NCI-H446 treated with DMSO at 0.1 percent for 48 hours (cell line): ENCODE data around the gene ZACN.
"Not testable (repeated sequence)": the region's sequence is repeated elsewhere in the genome, so short reads cannot be mapped to it uniquely, and the experiment has no call there.

Source experiments
- DNase-seq: peaks from one replicate; lab custom pipeline; 2025; lab: John Stamatoyannopoulos, UW

The ZACN gene

GRCh38 chr17:76053246-76054111 is 25.5 kb upstream of the ZACN start:
- no peak for DNase-seq

GRCh38 chr17:76054112-76054476 is 24.9 kb upstream of the ZACN start:
- no peak for DNase-seq

- DNase-seq, result no peak
Measured at GRCh38 chr17:76056882-76057281, 22.1 kb upstream of the ZACN start.

GRCh38 chr17:76058264-76058663 is 20.7 kb upstream of the ZACN start:
- not testable (repeated sequence) for DNase-seq

GRCh38 chr17:76063875-76064546 is 15.0 kb upstream of the ZACN start:
- DNase-seq, result no peak

GRCh38 chr17:76065775-76066174 is 13.2 kb upstream of the ZACN start:
- DNase-seq, result no peak

GRCh38 chr17:76071531-76072147 is 7.3 kb upstream of the ZACN start:
- no peak for DNase-seq

GRCh38 chr17:76072148-76072858 is 6.7 kb upstream of the ZACN start, which contains the start of gene SRP68:
SRP68 (minus strand) TSS chr17:76072517; CDS start chr17:76072491, 26 bp downstream.
- DNase-seq, result peak; percentile 79

GRCh38 chr17:76074390-76075363 is 4.3 kb upstream of the ZACN start, which contains the start of gene GALR2:
GALR2 (plus strand) TSS chr17:76074781; CDS start chr17:76074884, 103 bp downstream.
- no peak for DNase-seq

- no peak for DNase-seq
Measured at GRCh38 chr17:76075364-76076145, 3.4 kb upstream of the ZACN start.

- DNase-seq, result no peak
Measured at GRCh38 chr17:76076146-76076764, 2.7 kb upstream of the ZACN start.

GRCh38 chr17:76076765-76077583 is 2.0 kb upstream of the ZACN start:
- no peak for DNase-seq

- no peak for DNase-seq
Measured at GRCh38 chr17:76077584-76078110, 1.3 kb upstream of the ZACN start.

GRCh38 chr17:76078370-76078769 is 612 bp upstream of the ZACN start:
- not testable (repeated sequence) for DNase-seq

GRCh38 chr17:76079535-76079955 is 563 bp downstream of the ZACN start:
- DNase-seq, result no peak

GRCh38 chr17:76079956-76080767 is 1.2 kb downstream of the ZACN start:
- no peak for DNase-seq

- DNase-seq, result no peak
Measured at GRCh38 chr17:76080768-76081287, 1.8 kb downstream of the ZACN start.
